NCI-H526 (cell line): ENCODE measurements around the gene CHRDL1.
"Not testable (repeated sequence)": the region's sequence is repeated elsewhere in the genome, so short reads cannot be mapped to it uniquely, and the experiment has no call there.

Experiments
- DNase-seq, 2 experiments: peaks; one replicate each; lab custom pipeline; 2025; lab: John Stamatoyannopoulos, UW

Gene CHRDL1

GRCh38 chrX:110795645-110796406 is at the start of gene CHRDL1:
Gene CHRDL1, minus strand, starts transcription at chrX:110795817. Its CDS starts 3,636 bp downstream, at chrX:110792181.
- DNase-seq, result peak; percentile 47 to 80

GRCh38 chrX:110836982-110837381 is 41.4 kb upstream of the CHRDL1 start:
- DNase-seq, result peak in 1 of 2 experiments; percentile 10

GRCh38 chrX:110836451-110836850 is 40.8 kb upstream of the CHRDL1 start:
- DNase-seq, result no peak

- no peak for DNase-seq
Observed at GRCh38 chrX:110836001-110836400, 40.4 kb upstream of the CHRDL1 start.

- DNase-seq, result no peak
Observed at GRCh38 chrX:110825972-110826371, 30.4 kb upstream of the CHRDL1 start.

- DNase-seq, result not testable (repeated sequence)
Observed at GRCh38 chrX:110816543-110816942, 20.9 kb upstream of the CHRDL1 start.

- DNase-seq, result no peak
Observed at GRCh38 chrX:110806145-110806544, 10.5 kb upstream of the CHRDL1 start.

GRCh38 chrX:110805303-110805702 is 9.7 kb upstream of the CHRDL1 start:
- no peak for DNase-seq

GRCh38 chrX:110804446-110804845 is 8.8 kb upstream of the CHRDL1 start:
- DNase-seq, result no peak

GRCh38 chrX:110803506-110803905 is 7.9 kb upstream of the CHRDL1 start:
- no peak for DNase-seq

- no peak for DNase-seq
Observed at GRCh38 chrX:110796407-110796697, 735 bp upstream of the CHRDL1 start.

- peak; percentile 12 to 42 for DNase-seq
Observed at GRCh38 chrX:110794601-110795000, 1.0 kb downstream of the CHRDL1 start.

- no peak for DNase-seq
Observed at GRCh38 chrX:110791071-110791470, 4.5 kb downstream of the CHRDL1 start.

- DNase-seq, result no peak
Observed at GRCh38 chrX:110786486-110786885, 9.1 kb downstream of the CHRDL1 start.

GRCh38 chrX:110759785-110760184 is 35.8 kb downstream of the CHRDL1 start:
- DNase-seq, result no peak

- DNase-seq, result no peak
Observed at GRCh38 chrX:110758781-110759422, 36.7 kb downstream of the CHRDL1 start.

- no peak for DNase-seq
Observed at GRCh38 chrX:110755611-110756010, 40.0 kb downstream of the CHRDL1 start.

- DNase-seq, result no peak
Observed at GRCh38 chrX:110755061-110755460, 40.6 kb downstream of the CHRDL1 start.

- no peak for DNase-seq
Observed at GRCh38 chrX:110750526-110751189, 45.0 kb downstream of the CHRDL1 start.

- DNase-seq, result no peak
Observed at GRCh38 chrX:110748256-110748806, 47.3 kb downstream of the CHRDL1 start.

GRCh38 chrX:110746014-110746413 is 49.6 kb downstream of the CHRDL1 start:
- DNase-seq, result no peak

GRCh38 chrX:110745288-110745687 is 50.3 kb downstream of the CHRDL1 start:
- no peak for DNase-seq
